Measurements from ENCODE around the gene RBM15. TPM values are rescaled to one million over a fixed set of nuclear protein-coding genes. Genes with fewer than 3 reads are reported as not detected.

The RBM15 gene
- total and polyA plus RNA-seq, 10 donors, result 3.6 to 63.7 (median 37.5) TPM

- Histone ChIP-seq H3K4me1 (peaks cover 0 to 25% (median under 1%) of the 10 kb centered on the region in 6 donors), H3K4me3 (no peak overlapping the region), H3K9me3 (no peaks in the 10 kb centered on the region), H3K27me3 (replicated peaks in 1 of 7) (no peaks in the 10 kb centered on the region), H3K27ac (no peak overlapping the region), H3K36me3 (no peaks in the 10 kb centered on the region)
- TF ChIP-seq POLR2AphosphoS5 (IDR thresholded peaks at IDR 0.05), result no peak
- no peak for TF ChIP-seq POLR2A (IDR thresholded peaks at IDR 0.05)
- TF ChIP-seq, protein P1, sequence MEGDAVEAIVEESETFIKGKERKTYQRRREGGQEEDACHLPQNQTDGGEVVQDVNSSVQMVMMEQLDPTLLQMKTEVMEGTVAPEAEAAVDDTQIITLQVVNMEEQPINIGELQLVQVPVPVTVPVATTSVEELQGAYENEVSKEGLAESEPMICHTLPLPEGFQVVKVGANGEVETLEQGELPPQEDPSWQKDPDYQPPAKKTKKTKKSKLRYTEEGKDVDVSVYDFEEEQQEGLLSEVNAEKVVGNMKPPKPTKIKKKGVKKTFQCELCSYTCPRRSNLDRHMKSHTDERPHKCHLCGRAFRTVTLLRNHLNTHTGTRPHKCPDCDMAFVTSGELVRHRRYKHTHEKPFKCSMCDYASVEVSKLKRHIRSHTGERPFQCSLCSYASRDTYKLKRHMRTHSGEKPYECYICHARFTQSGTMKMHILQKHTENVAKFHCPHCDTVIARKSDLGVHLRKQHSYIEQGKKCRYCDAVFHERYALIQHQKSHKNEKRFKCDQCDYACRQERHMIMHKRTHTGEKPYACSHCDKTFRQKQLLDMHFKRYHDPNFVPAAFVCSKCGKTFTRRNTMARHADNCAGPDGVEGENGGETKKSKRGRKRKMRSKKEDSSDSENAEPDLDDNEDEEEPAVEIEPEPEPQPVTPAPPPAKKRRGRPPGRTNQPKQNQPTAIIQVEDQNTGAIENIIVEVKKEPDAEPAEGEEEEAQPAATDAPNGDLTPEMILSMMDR (IDR thresholded peaks at IDR 0.05 in 8 of 11, conservative IDR thresholded peaks at IDR 0.05 in 3 of 11), result no peak
- no peak for DNase-seq
- intact Hi-C loops (cut with DNase I; ENCODE audit: low total_unique reads), result no loop called here
- 85 to 94% (median 90%) methylated on average over 3 of the region's 3 CpGs for WGBS, 5 donors
These were observed 36.3 kb upstream of the RBM15 start for GRCh38 chr1:110302836-110303235.

GRCh38 chr1:110305900-110306420, 33.2 kb upstream of the RBM15 start:
- DNase-seq, result no peak
- WGBS, 5 donors, result 38 to 84% (median 75%) methylated on average over 2 of the region's 2 CpGs

DNA sequence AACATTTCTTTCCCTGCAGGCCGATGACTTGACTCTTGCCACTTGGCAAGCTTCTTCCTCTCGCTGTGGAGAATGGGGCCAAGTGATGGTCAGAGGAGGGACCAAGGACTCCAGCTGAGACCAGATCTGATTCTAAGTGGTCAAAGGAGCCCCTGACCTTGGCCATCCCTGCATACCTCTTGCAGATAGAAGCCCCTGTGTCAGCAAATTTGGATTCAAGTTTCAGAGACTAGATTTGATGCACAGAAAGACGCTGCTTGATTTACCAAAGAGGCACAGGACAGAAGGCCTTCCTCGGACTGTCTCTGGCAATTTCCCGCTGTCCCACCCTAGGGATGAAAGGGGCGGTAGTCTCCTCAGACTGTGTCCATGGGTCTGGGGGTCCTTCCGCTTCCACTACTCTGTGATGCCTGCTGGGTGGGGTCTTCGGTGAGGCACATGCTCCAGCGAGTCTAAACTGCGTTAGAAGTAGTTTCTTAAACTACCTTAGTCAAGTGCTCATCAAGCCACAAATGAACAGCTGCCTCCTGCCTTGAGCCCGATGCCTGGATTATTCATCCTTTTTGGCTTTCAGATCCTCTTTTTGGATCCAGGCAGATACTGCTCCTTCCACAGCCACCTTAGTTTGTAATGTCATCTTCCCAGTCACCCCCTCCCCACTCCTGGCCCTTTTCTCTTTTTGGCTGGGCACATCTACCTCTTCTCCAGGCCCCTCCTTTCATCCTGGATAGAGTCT, 31.8 kb upstream of the RBM15 start:
- H3K4me1 ChIP-seq, result peaks cover 2 to 44% (median 11%) of the 10 kb centered on the region in 6 donors
- intact Hi-C loops (cut with DNase I; ENCODE audit: low total_unique reads), result no loop called here
- no peak overlapping the region for H3K4me3 ChIP-seq
- H3K9me3 ChIP-seq, result no peaks in the 10 kb centered on the region
- TF ChIP-seq, protein P1 (IDR thresholded peaks at IDR 0.05 in 8 of 11, conservative IDR thresholded peaks at IDR 0.05 in 3 of 11), result no peak
- no peak for TF ChIP-seq POLR2A (IDR thresholded peaks at IDR 0.05)
- no peak for TF ChIP-seq POLR2AphosphoS5 (IDR thresholded peaks at IDR 0.05)
- WGBS, 5 donors, result 70 to 91% (median 75%) methylated on average over 10 to 11 of the region's 11 CpGs
- DNase-seq, result no peak
- peak overlapping the region in 5 of 8 donors; percentile 3 to 27 (median 22) for H3K27ac ChIP-seq
- no peaks in the 10 kb centered on the region for H3K36me3 ChIP-seq
- H3K27me3 ChIP-seq (replicated peaks in 1 of 7), result no peaks in the 10 kb centered on the region

More at GRCh38 chr1:110305900-110306420, 33.2 kb upstream of the RBM15 start:
- Histone ChIP-seq H3K36me3 (no peaks in the 10 kb centered on the region), H3K27me3 (replicated peaks in 1 of 7) (no peaks in the 10 kb centered on the region), H3K4me1 (peaks cover 0 to 40% (median 8%) of the 10 kb centered on the region in 6 donors), H3K9me3 (no peaks in the 10 kb centered on the region), H3K4me3 (no peak overlapping the region), H3K27ac (no peak overlapping the region)
- intact Hi-C loops (cut with DNase I; ENCODE audit: low total_unique reads), result no loop called here
- TF ChIP-seq POLR2A (IDR thresholded peaks at IDR 0.05), result no peak
- TF ChIP-seq POLR2AphosphoS5 (IDR thresholded peaks at IDR 0.05), result no peak
- TF ChIP-seq, protein P1 (IDR thresholded peaks at IDR 0.05 in 8 of 11, conservative IDR thresholded peaks at IDR 0.05 in 3 of 11), result no peak

DNA sequence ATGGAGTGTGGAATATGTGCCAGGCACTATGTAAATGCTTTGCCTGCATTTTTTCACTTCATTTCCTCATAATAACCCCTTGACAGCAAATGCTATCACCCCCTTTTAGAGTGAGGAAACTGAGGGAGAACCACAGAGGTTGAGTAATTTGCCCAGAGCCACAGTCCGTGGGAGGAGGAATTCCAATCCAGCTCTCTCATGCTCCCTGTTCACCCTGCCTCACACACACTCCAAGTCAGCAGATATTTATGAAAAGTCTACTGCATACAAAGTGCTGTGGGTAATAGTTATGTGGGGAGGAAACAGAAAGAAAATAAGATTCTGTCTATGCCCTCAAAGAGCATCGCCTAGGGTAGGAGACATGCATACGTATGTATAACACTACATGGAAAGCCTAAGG, 30.9 kb upstream of the RBM15 start:
- no peak for TF ChIP-seq POLR2AphosphoS5 (IDR thresholded peaks at IDR 0.05)
- TF ChIP-seq, protein P1 (IDR thresholded peaks at IDR 0.05 in 8 of 11, conservative IDR thresholded peaks at IDR 0.05 in 3 of 11), result no peak
- TF ChIP-seq POLR2A (IDR thresholded peaks at IDR 0.05), result no peak
- Histone ChIP-seq H3K4me1 (peaks cover 3 to 49% (median 15%) of the 10 kb centered on the region in 6 donors), H3K27me3 (replicated peaks in 1 of 7) (no peaks in the 10 kb centered on the region), H3K36me3 (no peaks in the 10 kb centered on the region), H3K4me3 (no peak overlapping the region), H3K27ac (peak overlapping the region in 5 of 8 donors; percentile 22 to 44 (median 23)), H3K9me3 (no peaks in the 10 kb centered on the region)
- no peak for DNase-seq
- WGBS, 5 donors, result 61 to 89% (median 72%) methylated on average over 3 of the region's 3 CpGs
- intact Hi-C loops (cut with DNase I; ENCODE audit: low total_unique reads), result no loop called here

Data from spleen (tissue), 11 donors.